SK-MEL-5 (cell line): Measurements from ENCODE around the gene MAP2K2. TPM values are rescaled to one million over a fixed set of nuclear protein-coding genes. Genes with fewer than 3 reads are reported as not detected.

Source experiments
- DNase-seq: peaks from one replicate; pipeline ENCODE4 v3.0.0-alpha.2; 2016; ENCODE audit warnings: low read depth, low spot score
- in situ Hi-C: cut with HindIII; loops from 2 replicates; pipeline ENCODE4 v1.10.0; 2016; ENCODE audit warnings: low sequenced_read_pairs, high pct_unique_total_duplicates, low pct_unique_long_range_greater_than_20kb
- total RNA-seq: library from RNA; depleted of rRNA; stranded (reverse); fragments of >200 nt; shearing (Covaris generic); gene quantifications from 2 replicates; pipeline ENCODE4 v1.2.3, GENCODE V29; 2014

MAP2K2 gene
- total RNA-seq, 1 experiment from 2014 or later = 197 TPM

DNA sequence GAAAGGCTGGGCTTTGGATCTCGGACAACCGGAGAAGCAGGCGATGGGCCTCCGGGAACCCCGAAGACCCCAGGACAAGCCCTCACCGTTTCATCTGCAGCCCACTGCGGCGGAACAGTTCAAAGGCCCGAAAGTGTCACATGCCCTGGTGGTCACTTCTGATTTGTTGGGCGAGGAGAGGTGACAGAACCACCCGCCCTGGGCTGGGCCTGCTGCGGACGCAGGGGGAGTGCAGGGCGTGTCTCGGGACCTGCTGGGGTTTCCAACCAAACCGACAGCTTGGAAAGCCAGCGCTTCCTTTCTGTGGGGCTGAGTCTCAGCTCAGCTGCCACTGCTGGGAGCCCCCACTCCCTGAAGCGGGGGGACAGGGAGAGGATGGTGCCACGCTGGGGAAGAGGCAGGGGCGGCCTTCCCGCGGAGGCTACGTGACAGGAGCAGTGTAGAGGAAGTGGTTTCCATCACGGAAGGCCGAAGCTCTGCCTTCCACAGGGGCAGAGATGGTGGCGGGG is 34.5 kb downstream of the MAP2K2 start:
- in situ Hi-C loops = no loop called here

GRCh38 chr19:4088975-4089374 is 34.9 kb downstream of the MAP2K2 start:
- in situ Hi-C loops = no loop called here
- no peak for DNase-seq

More for the DNA sequence above, 34.5 kb downstream of the MAP2K2 start:
- no peak for DNase-seq

GRCh38 chr19:4087787-4088679 is 35.9 kb downstream of the MAP2K2 start:
- in situ Hi-C loops = no loop called here
- no peak for DNase-seq

- no peak for DNase-seq
- in situ Hi-C loops = no loop called here
Measured at GRCh38 chr19:4086411-4086867, 37.5 kb downstream of the MAP2K2 start.

- in situ Hi-C loops = no loop called here
- no peak for DNase-seq
Measured at GRCh38 chr19:4084547-4084877, 39.4 kb downstream of the MAP2K2 start.

GRCh38 chr19:4083677-4084546 is 40.0 kb downstream of the MAP2K2 start:
- in situ Hi-C loops = no loop called here

DNA sequence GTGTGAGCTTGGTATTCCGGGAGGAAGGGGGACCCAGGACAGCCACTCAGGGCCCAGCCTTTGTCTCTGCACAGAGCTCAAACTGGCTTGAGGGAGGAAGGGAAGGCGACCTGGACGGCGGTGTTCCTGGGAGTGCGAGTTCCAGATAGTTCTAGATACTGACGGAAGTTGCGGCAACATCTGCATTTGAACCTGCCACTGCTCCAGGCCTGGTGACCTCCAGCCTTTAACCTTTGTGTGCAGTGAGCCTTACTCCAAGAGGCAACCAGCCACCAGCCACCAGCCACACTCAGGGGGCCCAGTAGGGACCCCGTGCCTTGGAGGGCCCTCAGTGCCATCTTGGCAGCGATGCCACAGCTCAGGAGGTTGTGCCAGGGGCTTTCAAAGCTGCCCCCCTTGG is 41.8 kb downstream of the MAP2K2 start:
- in situ Hi-C loops = no loop called here
- no peak for DNase-seq

More at GRCh38 chr19:4083677-4084546, 40.0 kb downstream of the MAP2K2 start:
- no peak for DNase-seq

- in situ Hi-C loops = no loop called here
- no peak for DNase-seq
Measured at GRCh38 chr19:4081441-4082129, 42.3 kb downstream of the MAP2K2 start.

GRCh38 chr19:4080473-4080872 is 43.4 kb downstream of the MAP2K2 start:
- in situ Hi-C loops = no loop called here
- no peak for DNase-seq

DNA sequence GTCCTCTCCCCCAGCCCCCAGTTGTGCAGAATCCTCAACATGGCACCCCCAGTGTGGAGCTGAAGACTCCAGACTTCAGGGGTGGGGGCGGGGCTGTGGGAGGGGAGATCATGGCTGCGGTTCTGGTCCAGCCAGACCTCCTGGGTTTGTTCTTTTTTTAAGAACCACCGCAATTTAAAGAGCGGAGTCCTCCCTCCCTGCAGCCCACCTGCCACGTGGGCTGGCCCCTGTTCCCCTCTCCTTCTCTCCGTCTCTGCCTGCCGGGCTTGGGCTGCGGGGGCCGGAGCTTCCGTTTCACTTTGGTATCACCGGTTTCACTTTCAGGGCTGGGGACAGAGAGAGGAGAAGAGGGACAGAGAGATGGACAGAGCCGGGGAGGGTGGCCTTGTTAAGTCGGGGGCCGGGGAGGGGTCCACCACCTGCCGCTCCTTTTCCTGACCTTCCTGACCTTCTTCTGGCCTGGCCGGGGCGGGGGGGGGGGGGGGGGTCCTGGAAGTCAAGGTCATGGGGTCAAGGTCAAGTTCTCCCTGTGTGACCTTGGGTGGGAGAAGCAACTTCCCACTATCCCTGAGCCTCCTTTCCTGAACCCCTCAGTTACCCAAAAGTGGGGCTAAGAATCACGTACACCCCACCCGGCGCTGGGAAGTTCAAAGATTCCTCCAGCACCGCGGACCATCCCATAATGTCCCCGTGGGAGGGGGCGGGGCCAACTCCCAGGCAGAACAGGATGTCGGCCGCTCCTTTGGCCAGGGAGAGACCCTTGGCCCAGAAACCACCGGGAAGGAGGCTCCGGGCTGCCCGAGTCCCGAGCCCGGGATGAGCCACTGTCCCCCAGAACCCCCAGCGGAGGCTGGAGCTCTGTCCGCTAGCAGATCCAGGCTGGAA is 45.9 kb downstream of the MAP2K2 start:
- in situ Hi-C loops = no loop called here
- peak; percentile 44 for DNase-seq

DNA sequence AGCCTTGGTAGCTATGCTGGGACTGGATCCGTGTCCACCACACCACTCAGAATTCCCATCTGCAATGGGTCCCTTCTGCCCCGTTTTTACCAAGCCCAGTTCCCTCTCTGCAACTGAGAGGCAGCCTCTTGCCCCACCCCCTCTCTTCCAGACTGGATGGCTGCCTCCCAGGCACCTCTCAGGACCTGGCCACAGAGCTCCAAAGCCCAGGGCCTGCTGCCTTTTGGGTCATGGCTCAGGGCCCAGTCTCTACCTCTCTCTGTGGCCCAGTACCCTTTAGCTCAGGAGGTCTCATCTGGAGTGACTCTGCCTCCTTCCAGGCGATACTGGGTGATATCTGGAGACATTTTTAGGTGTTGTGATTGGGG is 46.9 kb downstream of the MAP2K2 start:
- in situ Hi-C loops = no loop called here
- no peak for DNase-seq

- in situ Hi-C loops = no loop called here
- DNase-seq = no peak
Measured at GRCh38 chr19:4075373-4075772, 48.5 kb downstream of the MAP2K2 start.

GRCh38 chr19:4071610-4072009 is 52.3 kb downstream of the MAP2K2 start:
- in situ Hi-C loops = no loop called here

GRCh38 chr19:4069331-4069959 is 54.5 kb downstream of the MAP2K2 start:
- in situ Hi-C loops = no loop called here
- no peak for DNase-seq

More at GRCh38 chr19:4071610-4072009, 52.3 kb downstream of the MAP2K2 start:
- DNase-seq = no peak

DNA sequence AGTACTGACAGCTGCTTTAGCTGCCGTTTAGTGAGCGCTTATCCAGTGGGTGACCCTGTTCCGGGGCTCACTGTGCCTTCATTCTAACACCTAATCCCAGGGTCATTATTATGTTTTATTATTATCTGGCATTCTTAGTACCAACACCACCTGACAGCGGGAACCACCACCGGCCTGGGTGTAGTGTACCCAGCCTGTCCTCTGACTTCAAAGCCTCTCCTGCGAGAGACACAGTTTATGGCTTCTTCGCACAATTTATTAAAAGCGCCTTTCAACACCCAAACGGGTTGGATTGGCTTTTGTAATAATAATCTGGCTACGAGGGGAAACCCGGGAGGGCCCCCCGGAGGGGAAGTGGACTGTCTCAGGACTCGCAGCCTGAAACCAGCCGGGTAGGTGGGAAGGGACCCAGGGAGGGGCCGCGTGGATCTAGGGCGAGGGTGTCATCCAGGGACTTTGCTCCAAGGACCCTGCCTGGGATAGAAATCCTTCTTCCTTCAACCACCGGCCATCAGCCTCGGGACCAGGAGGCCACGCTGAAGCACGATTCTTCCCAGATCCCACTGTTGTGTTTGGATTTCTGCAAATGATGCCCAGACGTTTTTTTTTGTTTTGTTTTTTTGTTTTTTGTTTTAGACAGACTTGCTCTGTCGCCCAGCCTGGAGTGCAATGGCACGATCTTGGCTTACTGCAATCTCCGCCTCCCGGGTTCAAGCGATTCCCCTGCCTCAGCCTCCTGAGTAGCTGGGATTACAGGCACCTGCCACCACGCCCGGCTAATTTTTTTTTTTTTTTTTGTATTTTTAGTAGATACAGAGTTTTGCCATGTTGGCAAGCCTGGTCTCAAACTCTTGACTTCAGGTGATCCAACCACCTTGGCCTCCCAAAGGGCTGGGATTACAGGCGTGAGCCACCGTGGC is 55.6 kb downstream of the MAP2K2 start:
- in situ Hi-C loops = no loop called here
- no peak for DNase-seq
